Astrocyte of the cerebellum (primary cell): ENCODE results near the gene ARHGEF4.
"Not testable (repeated sequence)": the region's sequence is repeated elsewhere in the genome, so short reads cannot be mapped to it uniquely, and the experiment has no call there.

Source experiments
- DNase-seq: peaks from one replicate; pipeline ENCODE4 v3.0.0-alpha.2; 2011; ENCODE audit warnings: low read depth
- H3K4me3 ChIP-seq: 2 replicates; pipeline ENCODE4 v1.5.1; 2011; ENCODE audit warnings: mild to moderate bottlenecking, low read depth, low read length, moderate library complexity
- in situ Hi-C: cut with HindIII; loops from 2 replicates; pipeline ENCODE4 v1.10.0; 2017; ENCODE audit warnings: low sequenced_read_pairs
- TF ChIP-seq, protein P1 (sequence below): IDR thresholded peaks from 2 replicates; pipeline ENCODE4 v1.5.1; 2012; ENCODE audit warnings: low read length, low read depth, moderate library complexity, mild to moderate bottlenecking; ENCODE audit errors: missing control alignments

The ARHGEF4 gene

GRCh38 chr2:131056932-131057287 is 220.2 kb downstream of the ARHGEF4 start:
- TF ChIP-seq, protein P1, sequence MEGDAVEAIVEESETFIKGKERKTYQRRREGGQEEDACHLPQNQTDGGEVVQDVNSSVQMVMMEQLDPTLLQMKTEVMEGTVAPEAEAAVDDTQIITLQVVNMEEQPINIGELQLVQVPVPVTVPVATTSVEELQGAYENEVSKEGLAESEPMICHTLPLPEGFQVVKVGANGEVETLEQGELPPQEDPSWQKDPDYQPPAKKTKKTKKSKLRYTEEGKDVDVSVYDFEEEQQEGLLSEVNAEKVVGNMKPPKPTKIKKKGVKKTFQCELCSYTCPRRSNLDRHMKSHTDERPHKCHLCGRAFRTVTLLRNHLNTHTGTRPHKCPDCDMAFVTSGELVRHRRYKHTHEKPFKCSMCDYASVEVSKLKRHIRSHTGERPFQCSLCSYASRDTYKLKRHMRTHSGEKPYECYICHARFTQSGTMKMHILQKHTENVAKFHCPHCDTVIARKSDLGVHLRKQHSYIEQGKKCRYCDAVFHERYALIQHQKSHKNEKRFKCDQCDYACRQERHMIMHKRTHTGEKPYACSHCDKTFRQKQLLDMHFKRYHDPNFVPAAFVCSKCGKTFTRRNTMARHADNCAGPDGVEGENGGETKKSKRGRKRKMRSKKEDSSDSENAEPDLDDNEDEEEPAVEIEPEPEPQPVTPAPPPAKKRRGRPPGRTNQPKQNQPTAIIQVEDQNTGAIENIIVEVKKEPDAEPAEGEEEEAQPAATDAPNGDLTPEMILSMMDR = no peak
- in situ Hi-C loops = no loop called here
- DNase-seq = no peak

GRCh38 chr2:131058214-131058843 is 221.6 kb downstream of the ARHGEF4 start:
- no peak overlapping the region for H3K4me3 ChIP-seq
- DNase-seq = no peak
- in situ Hi-C loops = no loop called here
- TF ChIP-seq, protein P1 = no peak

More at GRCh38 chr2:131056932-131057287, 220.2 kb downstream of the ARHGEF4 start:
- H3K4me3 ChIP-seq = no peak overlapping the region

DNA sequence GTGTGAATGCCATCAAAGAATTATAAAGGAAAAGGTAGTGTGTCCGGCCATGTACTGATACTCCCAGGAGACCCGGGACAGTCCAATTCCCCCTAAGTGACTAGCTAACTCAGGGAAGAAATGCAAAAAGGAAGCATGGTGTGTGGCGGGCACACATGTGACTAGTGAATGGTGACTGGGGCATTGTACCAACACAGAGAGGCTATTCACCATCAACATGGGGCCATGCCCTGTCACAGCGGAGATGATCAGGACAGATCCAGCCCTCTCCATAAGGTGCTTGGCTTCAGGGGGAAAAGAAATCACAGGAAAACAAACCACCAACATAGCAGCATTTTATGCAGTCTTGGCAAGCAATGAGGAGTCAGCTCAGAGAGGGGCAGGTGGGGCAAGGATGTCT is 222.2 kb downstream of the ARHGEF4 start:
- TF ChIP-seq, protein P1 = no peak
- no peak for DNase-seq
- in situ Hi-C loops = no loop called here
- no peak overlapping the region for H3K4me3 ChIP-seq

- DNase-seq = no peak
- in situ Hi-C loops = no loop called here
- TF ChIP-seq, protein P1 = no peak
Observed at GRCh38 chr2:131063501-131064283, 227.0 kb downstream of the ARHGEF4 start.

DNA sequence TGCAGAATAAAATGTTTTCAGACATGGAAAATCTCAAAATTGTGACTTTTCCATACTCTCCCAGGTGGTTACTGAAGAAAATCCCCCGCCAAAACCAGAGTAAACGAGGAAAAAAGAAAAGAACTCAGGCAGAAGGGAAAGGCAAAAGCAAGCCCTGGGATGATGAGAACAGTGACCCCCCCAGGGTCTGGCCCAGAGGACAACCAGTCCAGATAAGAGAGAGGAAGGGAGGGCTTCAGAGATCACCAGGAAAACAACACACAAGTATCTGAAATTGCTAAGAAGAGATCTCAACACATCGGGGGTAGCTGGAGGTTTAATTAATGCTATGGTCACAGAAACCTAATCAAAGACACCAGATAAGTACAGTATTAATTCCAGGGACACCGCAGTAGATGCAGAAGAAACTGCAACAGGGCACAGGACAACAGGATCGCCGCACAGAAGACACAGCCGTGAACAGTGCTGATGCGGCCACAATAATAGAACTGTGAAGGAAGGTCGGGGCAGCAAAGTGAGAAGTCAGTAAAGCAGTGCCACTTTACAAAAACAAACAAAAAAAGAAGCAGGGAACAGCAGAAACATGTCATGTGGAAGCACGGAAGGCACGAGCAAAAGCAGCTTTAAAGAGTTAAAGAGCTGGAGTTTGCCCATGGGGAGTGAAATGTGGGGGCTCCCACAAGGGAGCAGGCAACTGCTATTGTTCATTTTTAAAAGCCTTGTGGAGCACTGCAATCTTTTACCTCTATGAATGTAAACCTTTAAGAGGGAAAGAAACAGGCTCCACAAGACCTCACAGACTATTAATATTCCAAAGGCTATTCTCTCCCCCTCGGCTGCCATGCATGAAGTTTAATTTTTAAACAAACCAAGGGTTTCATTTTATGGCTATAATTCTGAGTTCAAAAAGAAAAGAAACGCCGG is 228.1 kb downstream of the ARHGEF4 start:
- in situ Hi-C loops = no loop called here
- DNase-seq = no peak
- TF ChIP-seq, protein P1 = no peak
- no peak overlapping the region for H3K4me3 ChIP-seq

More at GRCh38 chr2:131063501-131064283, 227.0 kb downstream of the ARHGEF4 start:
- no peak overlapping the region for H3K4me3 ChIP-seq

GRCh38 chr2:131067465-131068125 is 230.9 kb downstream of the ARHGEF4 start:
- TF ChIP-seq, protein P1 = no peak
- H3K4me3 ChIP-seq = no peak overlapping the region
- in situ Hi-C loops = no loop called here
- DNase-seq = no peak

DNA sequence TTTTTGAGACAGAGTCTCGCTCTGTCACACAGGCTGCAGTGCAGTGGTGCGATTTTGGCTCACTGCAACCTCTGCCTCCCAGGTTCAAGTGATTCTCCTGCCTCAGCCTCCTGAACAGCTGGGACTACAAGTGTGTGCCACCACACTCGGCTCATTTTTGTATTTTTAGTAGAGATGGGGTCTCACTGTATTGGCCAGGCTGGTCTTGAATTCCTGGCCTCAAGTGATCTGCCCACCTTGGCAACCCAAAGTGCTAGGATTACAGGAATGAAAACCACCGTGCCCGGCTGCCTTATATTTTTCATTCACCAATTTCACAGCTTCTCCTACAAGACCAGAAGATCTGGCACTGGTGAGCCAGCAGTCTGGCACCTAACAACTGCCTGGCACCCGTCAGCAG is 231.5 kb downstream of the ARHGEF4 start:
- in situ Hi-C loops, H3K4me3 ChIP-seq, DNase-seq: not testable (repeated sequence)

GRCh38 chr2:131075578-131075977 is 238.9 kb downstream of the ARHGEF4 start:
- in situ Hi-C loops, H3K4me3 ChIP-seq, DNase-seq: not testable (repeated sequence)
